ENCODE results near the gene DOK3. TPM values are rescaled to one million over a fixed set of nuclear protein-coding genes. Genes with fewer than 3 reads are reported as not detected.

DOK3 gene
- total RNA-seq, 1 donor from 2014 or later = 1.1 TPM

GRCh38 chr5:177492841-177493240 lies 16.8 kb downstream of the DOK3 start:
- H3K36me3 ChIP-seq (ENCODE audit: control insufficient read depth, insufficient read depth, low read length) = peaks cover 8% of the 10 kb centered on the region
- TF ChIP-seq CTCF (IDR thresholded peaks at IDR 0.05; ENCODE audit: insufficient read depth, low read length, poor library complexity, severe bottlenecking) = no peak
- no peaks in the 10 kb centered on the region for H3K27me3 ChIP-seq (ENCODE audit: control insufficient read depth, insufficient read depth, low read length)
- no peak for DNase-seq (ENCODE audit: low read depth)
- H3K4me3 ChIP-seq (ENCODE audit: low read depth, low read length) = no peak overlapping the region

- H3K27me3 ChIP-seq (ENCODE audit: control insufficient read depth, insufficient read depth, low read length) = no peaks in the 10 kb centered on the region
- TF ChIP-seq CTCF (IDR thresholded peaks at IDR 0.05; ENCODE audit: insufficient read depth, low read length, poor library complexity, severe bottlenecking) = no peak
- no peak for DNase-seq (ENCODE audit: low read depth)
- no peak overlapping the region for H3K4me3 ChIP-seq (ENCODE audit: low read depth, low read length)
- peaks cover 12% of the 10 kb centered on the region for H3K36me3 ChIP-seq (ENCODE audit: control insufficient read depth, insufficient read depth, low read length)
Measured at GRCh38 chr5:177491983-177492746, 17.5 kb downstream of the DOK3 start.

GRCh38 chr5:177491429-177491945 lies 18.1 kb downstream of the DOK3 start:
- peaks cover 12% of the 10 kb centered on the region for H3K36me3 ChIP-seq (ENCODE audit: control insufficient read depth, insufficient read depth, low read length)
- DNase-seq (ENCODE audit: low read depth) = no peak
- peak; percentile 47 for TF ChIP-seq CTCF (IDR thresholded peaks at IDR 0.05; ENCODE audit: insufficient read depth, low read length, poor library complexity, severe bottlenecking)
- no peak overlapping the region for H3K4me3 ChIP-seq (ENCODE audit: low read depth, low read length)
- H3K27me3 ChIP-seq (ENCODE audit: control insufficient read depth, insufficient read depth, low read length) = no peaks in the 10 kb centered on the region

GRCh38 chr5:177490992-177491391 lies 18.6 kb downstream of the DOK3 start:
- Histone ChIP-seq H3K27me3 (ENCODE audit: control insufficient read depth, insufficient read depth, low read length) (no peaks in the 10 kb centered on the region), H3K36me3 (ENCODE audit: control insufficient read depth, insufficient read depth, low read length) (peaks cover 14% of the 10 kb centered on the region)

GRCh38 chr5:177490311-177490991 lies 19.2 kb downstream of the DOK3 start:
- no peak for TF ChIP-seq CTCF (IDR thresholded peaks at IDR 0.05; ENCODE audit: insufficient read depth, low read length, poor library complexity, severe bottlenecking)
- no peak for DNase-seq (ENCODE audit: low read depth)
- H3K36me3 ChIP-seq (ENCODE audit: control insufficient read depth, insufficient read depth, low read length) = peaks cover 14% of the 10 kb centered on the region
- no peaks in the 10 kb centered on the region for H3K27me3 ChIP-seq (ENCODE audit: control insufficient read depth, insufficient read depth, low read length)
- no peak overlapping the region for H3K4me3 ChIP-seq (ENCODE audit: low read depth, low read length)

More at GRCh38 chr5:177490992-177491391, 18.6 kb downstream of the DOK3 start:
- TF ChIP-seq CTCF (IDR thresholded peaks at IDR 0.05; ENCODE audit: insufficient read depth, low read length, poor library complexity, severe bottlenecking) = no peak
- no peak for DNase-seq (ENCODE audit: low read depth)
- H3K4me3 ChIP-seq (ENCODE audit: low read depth, low read length) = no peak overlapping the region
